ENCODE data around the gene UBA52. TPM values are rescaled to one million over a fixed set of nuclear protein-coding genes. Genes with fewer than 3 reads are reported as not detected.

The UBA52 gene
- total and polyA plus RNA-seq, 2 of the 13 experiments (the other 11 are each of a cell fraction or from before 2014, with no cell fraction given): 959 to 1,782 TPM

DNA sequence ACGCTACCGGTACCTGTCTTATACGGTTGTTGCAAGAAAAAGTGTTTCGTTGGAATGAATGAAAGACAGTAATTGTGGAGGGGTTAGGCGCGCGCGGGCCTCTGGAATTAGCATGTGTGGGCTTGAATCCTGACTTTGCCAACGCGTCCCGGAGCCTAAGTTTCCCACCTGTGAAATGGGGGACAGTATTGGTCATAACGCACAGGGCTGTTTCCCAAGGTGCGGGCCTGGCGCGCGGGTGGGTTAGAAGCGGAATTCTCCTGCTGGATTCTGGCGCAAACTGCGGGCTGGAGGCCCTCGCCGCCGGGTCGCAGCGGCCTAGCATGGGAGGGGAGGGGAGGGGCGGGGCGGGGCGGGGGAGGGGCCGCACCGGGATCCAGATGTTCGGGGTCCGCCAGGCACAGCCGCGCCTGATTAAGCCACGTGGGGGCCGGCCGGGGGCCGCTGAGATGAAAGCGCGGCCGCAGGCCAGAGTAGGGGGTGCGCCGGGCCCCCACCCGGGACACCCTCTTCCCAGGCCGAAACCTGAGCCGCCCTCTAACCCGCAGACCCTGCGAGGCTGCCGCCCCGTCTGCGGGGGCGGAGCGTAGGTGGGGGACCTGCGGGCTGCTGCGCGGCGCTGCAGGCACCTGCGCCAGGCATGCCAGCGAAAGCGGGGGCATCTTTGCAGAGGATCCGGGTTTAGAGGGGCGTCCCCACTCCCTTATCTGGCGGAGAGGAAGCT, 39.8 kb downstream of the UBA52 start (continued):
- TF ChIP-seq ZBTB7B (CRISPR knock-in tag; IDR thresholded peaks at IDR 0.05): peak; percentile 42; the same call in 1 of the 2 replicates
- peak; percentile 96 for TF ChIP-seq ZNF777 (CRISPR knock-in tag; IDR thresholded peaks at IDR 0.05)
- TF ChIP-seq HNRNPK (IDR thresholded peaks at IDR 0.05; ENCODE audit: low read depth, low read length, poor library complexity, severe bottlenecking): peak; percentile 91
- TF ChIP-seq, protein P1, sequence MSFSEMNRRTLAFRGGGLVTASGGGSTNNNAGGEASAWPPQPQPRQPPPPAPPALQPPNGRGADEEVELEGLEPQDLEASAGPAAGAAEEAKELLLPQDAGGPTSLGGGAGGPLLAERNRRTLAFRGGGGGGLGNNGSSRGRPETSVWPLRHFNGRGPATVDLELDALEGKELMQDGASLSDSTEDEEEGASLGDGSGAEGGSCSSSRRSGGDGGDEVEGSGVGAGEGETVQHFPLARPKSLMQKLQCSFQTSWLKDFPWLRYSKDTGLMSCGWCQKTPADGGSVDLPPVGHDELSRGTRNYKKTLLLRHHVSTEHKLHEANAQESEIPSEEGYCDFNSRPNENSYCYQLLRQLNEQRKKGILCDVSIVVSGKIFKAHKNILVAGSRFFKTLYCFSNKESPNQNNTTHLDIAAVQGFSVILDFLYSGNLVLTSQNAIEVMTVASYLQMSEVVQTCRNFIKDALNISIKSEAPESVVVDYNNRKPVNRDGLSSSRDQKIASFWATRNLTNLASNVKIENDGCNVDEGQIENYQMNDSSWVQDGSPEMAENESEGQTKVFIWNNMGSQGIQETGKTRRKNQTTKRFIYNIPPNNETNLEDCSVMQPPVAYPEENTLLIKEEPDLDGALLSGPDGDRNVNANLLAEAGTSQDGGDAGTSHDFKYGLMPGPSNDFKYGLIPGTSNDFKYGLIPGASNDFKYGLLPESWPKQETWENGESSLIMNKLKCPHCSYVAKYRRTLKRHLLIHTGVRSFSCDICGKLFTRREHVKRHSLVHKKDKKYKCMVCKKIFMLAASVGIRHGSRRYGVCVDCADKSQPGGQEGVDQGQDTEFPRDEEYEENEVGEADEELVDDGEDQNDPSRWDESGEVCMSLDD (CRISPR knock-in tag; IDR thresholded peaks at IDR 0.05; ENCODE audit: borderline replicate concordance): peak; percentile 61; the same call in 1 of the 2 replicates
- TF ChIP-seq, protein P2, sequence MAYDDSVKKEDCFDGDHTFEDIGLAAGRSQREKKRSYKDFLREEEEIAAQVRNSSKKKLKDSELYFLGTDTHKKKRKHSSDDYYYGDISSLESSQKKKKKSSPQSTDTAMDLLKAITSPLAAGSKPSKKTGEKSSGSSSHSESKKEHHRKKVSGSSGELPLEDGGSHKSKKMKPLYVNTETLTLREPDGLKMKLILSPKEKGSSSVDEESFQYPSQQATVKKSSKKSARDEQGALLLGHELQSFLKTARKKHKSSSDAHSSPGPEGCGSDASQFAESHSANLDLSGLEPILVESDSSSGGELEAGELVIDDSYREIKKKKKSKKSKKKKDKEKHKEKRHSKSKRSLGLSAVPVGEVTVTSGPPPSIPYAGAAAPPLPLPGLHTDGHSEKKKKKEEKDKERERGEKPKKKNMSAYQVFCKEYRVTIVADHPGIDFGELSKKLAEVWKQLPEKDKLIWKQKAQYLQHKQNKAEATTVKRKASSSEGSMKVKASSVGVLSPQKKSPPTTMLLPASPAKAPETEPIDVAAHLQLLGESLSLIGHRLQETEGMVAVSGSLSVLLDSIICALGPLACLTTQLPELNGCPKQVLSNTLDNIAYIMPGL (CRISPR knock-in tag; IDR thresholded peaks at IDR 0.05; ENCODE audit: borderline replicate concordance in 1 of 2, low read depth in 1 of 2): 0 out of 4 replicates have a peak, but pooled peaks of 1 of the 2 experiments have one; percentile 1
- TF ChIP-seq SKI (IDR thresholded peaks at IDR 0.05; ENCODE audit: partially characterized antibody): peak; percentile 53
- 0 out of 2 replicates have a peak, but pooled peaks have one; percentile 2 for TF ChIP-seq PHF8 (CRISPR knock-in tag; IDR thresholded peaks at IDR 0.05)
- TF ChIP-seq, protein P3, sequence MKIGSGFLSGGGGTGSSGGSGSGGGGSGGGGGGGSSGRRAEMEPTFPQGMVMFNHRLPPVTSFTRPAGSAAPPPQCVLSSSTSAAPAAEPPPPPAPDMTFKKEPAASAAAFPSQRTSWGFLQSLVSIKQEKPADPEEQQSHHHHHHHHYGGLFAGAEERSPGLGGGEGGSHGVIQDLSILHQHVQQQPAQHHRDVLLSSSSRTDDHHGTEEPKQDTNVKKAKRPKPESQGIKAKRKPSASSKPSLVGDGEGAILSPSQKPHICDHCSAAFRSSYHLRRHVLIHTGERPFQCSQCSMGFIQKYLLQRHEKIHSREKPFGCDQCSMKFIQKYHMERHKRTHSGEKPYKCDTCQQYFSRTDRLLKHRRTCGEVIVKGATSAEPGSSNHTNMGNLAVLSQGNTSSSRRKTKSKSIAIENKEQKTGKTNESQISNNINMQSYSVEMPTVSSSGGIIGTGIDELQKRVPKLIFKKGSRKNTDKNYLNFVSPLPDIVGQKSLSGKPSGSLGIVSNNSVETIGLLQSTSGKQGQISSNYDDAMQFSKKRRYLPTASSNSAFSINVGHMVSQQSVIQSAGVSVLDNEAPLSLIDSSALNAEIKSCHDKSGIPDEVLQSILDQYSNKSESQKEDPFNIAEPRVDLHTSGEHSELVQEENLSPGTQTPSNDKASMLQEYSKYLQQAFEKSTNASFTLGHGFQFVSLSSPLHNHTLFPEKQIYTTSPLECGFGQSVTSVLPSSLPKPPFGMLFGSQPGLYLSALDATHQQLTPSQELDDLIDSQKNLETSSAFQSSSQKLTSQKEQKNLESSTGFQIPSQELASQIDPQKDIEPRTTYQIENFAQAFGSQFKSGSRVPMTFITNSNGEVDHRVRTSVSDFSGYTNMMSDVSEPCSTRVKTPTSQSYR (CRISPR knock-in tag; IDR thresholded peaks at IDR 0.05; ENCODE audit: borderline replicate concordance): peak; percentile 62; the same call in 1 of the 2 replicates
- peak; percentile 23; the same call in 1 of the 2 replicates for TF ChIP-seq ETV5 (CRISPR knock-in tag; IDR thresholded peaks at IDR 0.05; ENCODE audit: borderline replicate concordance)
- TF ChIP-seq, protein P4, sequence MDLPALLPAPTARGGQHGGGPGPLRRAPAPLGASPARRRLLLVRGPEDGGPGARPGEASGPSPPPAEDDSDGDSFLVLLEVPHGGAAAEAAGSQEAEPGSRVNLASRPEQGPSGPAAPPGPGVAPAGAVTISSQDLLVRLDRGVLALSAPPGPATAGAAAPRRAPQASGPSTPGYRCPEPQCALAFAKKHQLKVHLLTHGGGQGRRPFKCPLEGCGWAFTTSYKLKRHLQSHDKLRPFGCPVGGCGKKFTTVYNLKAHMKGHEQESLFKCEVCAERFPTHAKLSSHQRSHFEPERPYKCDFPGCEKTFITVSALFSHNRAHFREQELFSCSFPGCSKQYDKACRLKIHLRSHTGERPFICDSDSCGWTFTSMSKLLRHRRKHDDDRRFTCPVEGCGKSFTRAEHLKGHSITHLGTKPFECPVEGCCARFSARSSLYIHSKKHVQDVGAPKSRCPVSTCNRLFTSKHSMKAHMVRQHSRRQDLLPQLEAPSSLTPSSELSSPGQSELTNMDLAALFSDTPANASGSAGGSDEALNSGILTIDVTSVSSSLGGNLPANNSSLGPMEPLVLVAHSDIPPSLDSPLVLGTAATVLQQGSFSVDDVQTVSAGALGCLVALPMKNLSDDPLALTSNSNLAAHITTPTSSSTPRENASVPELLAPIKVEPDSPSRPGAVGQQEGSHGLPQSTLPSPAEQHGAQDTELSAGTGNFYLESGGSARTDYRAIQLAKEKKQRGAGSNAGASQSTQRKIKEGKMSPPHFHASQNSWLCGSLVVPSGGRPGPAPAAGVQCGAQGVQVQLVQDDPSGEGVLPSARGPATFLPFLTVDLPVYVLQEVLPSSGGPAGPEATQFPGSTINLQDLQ (CRISPR knock-in tag; IDR thresholded peaks at IDR 0.05): 0 out of 2 replicates have a peak, but pooled peaks have one; percentile 64
- TF ChIP-seq, protein P5, sequence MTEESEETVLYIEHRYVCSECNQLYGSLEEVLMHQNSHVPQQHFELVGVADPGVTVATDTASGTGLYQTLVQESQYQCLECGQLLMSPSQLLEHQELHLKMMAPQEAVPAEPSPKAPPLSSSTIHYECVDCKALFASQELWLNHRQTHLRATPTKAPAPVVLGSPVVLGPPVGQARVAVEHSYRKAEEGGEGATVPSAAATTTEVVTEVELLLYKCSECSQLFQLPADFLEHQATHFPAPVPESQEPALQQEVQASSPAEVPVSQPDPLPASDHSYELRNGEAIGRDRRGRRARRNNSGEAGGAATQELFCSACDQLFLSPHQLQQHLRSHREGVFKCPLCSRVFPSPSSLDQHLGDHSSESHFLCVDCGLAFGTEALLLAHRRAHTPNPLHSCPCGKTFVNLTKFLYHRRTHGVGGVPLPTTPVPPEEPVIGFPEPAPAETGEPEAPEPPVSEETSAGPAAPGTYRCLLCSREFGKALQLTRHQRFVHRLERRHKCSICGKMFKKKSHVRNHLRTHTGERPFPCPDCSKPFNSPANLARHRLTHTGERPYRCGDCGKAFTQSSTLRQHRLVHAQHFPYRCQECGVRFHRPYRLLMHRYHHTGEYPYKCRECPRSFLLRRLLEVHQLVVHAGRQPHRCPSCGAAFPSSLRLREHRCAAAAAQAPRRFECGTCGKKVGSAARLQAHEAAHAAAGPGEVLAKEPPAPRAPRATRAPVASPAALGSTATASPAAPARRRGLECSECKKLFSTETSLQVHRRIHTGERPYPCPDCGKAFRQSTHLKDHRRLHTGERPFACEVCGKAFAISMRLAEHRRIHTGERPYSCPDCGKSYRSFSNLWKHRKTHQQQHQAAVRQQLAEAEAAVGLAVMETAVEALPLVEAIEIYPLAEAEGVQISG (CRISPR knock-in tag; IDR thresholded peaks at IDR 0.05): 0 out of 2 replicates have a peak, but pooled peaks have one; percentile 33
- TF ChIP-seq EP300 (IDR thresholded peaks at IDR 0.05; ENCODE audit: low read depth in 2 of 2, low read length in 2 of 2): peak in 1 of 2 experiments; percentile 66; a peak in 1 of 4 replicates
- no peak; the same call in 1 of the 2 replicates for TF ChIP-seq EP300 (CRISPR knock-in tag; IDR thresholded peaks at IDR 0.05; ENCODE audit: borderline replicate concordance)
